ENCODE results near the gene CSTB.

CSTB gene

DNA sequence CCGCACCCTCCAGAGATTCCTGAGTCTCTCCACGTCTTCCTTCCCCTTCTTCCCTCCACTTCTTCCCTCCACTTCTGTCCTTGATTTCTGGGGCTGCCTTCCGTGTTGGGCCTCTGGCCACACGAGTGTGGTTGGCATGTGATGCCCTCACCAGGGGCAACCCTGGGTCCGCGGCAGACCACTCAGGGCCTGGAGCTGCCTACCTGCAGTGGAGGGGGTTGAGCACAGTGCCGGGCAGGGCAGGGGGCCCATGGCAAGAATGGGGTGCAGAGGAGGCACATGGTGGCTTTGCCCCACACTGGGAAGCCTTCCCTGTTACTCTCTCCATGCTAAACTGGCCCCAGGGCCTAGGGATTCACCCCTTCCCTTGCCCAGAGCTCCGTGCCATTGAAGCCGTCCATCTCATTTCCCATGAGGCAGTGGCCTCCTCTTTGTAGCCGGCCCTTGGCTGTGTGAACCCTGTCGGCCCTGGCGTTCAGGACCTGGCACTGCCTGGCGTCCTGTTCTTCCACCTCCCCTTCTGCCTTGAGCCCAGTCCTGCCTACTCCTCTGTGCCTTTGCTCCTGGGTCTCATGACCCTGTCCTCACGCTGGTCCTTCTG is 26.7 kb upstream of the CSTB start:
- no peak overlapping the region for H3K4me3 ChIP-seq (ENCODE audit: low read depth, low read length)
- TF ChIP-seq, protein P1, sequence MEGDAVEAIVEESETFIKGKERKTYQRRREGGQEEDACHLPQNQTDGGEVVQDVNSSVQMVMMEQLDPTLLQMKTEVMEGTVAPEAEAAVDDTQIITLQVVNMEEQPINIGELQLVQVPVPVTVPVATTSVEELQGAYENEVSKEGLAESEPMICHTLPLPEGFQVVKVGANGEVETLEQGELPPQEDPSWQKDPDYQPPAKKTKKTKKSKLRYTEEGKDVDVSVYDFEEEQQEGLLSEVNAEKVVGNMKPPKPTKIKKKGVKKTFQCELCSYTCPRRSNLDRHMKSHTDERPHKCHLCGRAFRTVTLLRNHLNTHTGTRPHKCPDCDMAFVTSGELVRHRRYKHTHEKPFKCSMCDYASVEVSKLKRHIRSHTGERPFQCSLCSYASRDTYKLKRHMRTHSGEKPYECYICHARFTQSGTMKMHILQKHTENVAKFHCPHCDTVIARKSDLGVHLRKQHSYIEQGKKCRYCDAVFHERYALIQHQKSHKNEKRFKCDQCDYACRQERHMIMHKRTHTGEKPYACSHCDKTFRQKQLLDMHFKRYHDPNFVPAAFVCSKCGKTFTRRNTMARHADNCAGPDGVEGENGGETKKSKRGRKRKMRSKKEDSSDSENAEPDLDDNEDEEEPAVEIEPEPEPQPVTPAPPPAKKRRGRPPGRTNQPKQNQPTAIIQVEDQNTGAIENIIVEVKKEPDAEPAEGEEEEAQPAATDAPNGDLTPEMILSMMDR (IDR thresholded peaks at IDR 0.05; ENCODE audit: control insufficient read depth, extremely low read depth, insufficient read depth): no peak
- DNase-seq (ENCODE audit: low read depth): no peak

DNA sequence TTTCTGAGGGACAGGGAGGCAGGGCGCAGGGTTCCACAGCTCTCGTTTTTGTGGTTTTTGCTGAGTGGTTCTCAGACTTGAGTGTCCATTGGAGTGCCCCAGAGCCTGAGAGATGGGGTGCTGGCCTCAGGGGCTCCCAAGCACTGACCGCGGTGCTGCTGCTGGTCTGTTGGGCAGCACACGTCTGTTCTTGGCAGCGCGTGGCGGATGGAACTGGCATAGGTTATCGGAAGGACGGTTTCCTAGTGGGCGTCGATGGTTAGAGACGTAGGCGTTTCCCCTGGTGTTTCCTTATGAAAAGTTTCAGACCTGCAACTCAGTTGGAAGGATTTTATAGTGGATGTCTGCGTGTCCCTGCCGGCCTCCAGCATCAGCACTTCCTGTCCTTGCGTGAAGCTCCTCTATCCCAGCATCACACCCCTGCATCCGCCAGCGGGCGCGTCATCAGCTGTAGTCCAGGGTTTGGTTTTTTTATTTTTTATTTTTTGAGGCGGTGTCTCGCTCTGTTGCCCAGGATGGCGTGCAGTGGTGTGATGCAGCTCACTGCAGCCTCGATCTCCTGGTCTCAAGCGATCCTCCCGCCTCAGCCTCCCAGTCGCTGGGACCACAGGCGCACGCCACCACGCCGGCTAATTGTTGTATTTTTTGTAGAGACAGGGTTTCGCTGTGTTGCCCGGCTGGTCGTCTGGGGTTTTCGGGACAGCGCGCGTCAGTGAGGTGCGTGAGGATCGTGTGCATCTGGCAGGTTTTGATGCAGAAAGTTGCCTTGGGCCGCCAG is 25.1 kb upstream of the CSTB start:
- DNase-seq (ENCODE audit: low read depth): no peak
- no peak overlapping the region for H3K4me3 ChIP-seq (ENCODE audit: low read depth, low read length)
- TF ChIP-seq, protein P1 (IDR thresholded peaks at IDR 0.05; ENCODE audit: control insufficient read depth, extremely low read depth, insufficient read depth): no peak

DNA sequence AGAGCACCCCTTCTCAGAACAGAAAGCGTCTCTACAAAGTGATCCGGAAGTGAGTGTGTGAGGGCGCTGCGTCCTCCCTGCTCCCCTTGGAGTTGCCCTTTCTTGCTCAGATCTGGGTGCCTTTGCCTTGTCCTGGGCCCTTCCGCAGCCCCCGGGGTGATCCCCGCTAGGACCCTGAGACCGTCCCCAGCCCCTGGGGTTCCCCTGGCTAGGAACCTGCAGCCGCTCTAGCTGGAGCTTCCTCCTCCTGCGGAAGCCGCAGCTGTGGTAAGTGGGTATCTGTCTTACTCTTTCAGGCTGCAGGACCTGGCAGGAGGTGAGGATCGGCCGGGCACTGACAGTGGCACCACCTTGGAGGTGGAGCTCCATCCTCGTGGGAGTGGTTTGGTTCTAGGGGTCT is 24.5 kb upstream of the CSTB start:
- TF ChIP-seq, protein P1 (IDR thresholded peaks at IDR 0.05; ENCODE audit: control insufficient read depth, extremely low read depth, insufficient read depth): no peak
- no peak for DNase-seq (ENCODE audit: low read depth)
- no peak overlapping the region for H3K4me3 ChIP-seq (ENCODE audit: low read depth, low read length)

DNA sequence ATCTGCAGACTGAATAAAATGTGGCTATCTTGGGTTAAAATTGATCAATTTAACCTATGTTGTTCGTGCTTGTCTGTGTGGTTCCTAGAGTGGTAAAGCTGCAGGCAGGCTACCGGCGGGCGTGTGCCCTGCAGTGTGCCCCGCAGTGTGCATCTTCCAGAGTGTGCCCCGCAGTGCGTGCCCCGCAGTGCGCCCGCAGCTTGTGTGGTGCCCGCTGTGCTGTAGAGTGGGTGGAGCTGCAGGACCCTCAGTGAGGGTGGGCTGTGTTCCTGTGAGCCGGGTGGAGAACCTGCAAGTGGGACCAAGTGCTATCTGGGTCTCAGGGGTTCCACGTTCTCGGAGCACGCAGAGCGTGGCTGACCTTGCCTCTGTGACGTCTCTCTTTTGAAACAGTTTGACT is 24.0 kb upstream of the CSTB start:
- DNase-seq (ENCODE audit: low read depth): no peak
- TF ChIP-seq, protein P1 (IDR thresholded peaks at IDR 0.05; ENCODE audit: control insufficient read depth, extremely low read depth, insufficient read depth): no peak
- H3K4me3 ChIP-seq (ENCODE audit: low read depth, low read length): no peak overlapping the region

DNA sequence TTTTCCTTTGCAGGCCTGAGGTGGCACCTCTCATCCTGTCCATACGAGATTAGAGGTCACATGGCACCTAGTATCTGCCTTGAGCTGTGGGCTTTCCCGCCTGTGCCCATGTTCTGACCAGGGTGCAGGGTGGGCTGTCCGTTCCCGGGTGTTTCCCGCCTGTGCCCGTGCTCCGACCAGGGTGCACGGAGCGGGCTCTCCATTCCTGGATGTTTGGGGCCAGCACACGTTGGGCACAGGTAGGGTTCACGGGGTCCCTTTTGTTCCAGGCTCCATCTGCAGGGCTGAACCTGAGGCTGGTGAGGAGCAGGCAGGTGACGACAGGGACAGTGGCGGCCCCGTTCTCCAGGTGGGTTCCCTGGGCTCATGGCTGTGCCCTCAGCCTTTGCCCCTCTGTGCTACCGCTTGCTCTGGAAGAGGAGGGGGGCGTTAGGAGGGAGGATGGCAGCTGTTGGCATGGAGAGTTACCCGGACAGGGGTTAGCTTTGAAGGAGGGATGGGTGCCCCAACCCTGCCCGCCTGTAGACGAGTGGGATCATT is 23.3 kb upstream of the CSTB start:
- no peak for DNase-seq (ENCODE audit: low read depth)
- TF ChIP-seq, protein P1 (IDR thresholded peaks at IDR 0.05; ENCODE audit: control insufficient read depth, extremely low read depth, insufficient read depth): no peak
- H3K4me3 ChIP-seq (ENCODE audit: low read depth, low read length): no peak overlapping the region

DNA sequence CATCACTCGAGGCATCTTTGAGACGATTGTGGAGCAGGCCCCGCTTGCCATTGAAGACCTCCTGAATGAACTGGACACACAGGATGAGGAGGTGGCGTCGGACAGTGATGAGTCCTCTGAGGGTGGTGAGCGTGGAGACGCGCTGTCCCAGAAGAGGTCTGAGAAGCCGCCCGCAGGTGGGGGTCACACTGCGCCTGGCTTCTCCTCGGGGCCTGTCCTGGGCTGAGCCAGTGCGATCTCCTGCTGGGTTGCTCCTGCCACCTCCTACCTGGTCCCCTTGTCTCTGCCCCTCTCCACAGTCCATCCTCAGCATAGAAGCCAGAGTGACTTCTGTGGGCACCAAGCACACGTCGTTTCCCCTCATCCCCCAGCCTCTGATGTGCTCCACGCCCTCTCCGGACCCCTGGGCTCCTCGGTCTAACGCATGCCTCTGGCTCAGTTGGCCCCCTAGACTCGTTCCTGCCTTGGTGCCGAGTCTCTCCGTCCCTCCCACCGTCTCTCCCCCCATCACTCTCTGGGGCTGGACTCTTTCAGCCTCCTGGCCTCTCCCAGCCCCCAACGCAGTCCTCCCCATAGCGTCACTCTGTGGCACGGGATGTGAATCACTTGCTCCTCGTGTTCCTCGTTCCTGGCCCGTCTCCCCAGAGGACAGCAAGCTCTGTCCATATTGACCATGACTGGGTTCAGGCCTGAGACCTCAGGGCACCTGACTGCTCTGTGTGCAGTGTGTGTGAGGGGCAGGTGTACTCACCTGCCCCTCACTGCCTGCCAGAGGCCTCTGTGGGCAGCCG is 22.0 kb upstream of the CSTB start:
- TF ChIP-seq, protein P1 (IDR thresholded peaks at IDR 0.05; ENCODE audit: control insufficient read depth, extremely low read depth, insufficient read depth): no peak
- no peak for DNase-seq (ENCODE audit: low read depth)
- no peak overlapping the region for H3K4me3 ChIP-seq (ENCODE audit: low read depth, low read length)
